Measurements from ENCODE around the gene NEU3. TPM values are rescaled to one million over a fixed set of nuclear protein-coding genes. Genes with fewer than 3 reads are reported as not detected.

Gene NEU3
- total RNA-seq, 1 experiment from 2014 or later = 12.5 TPM

DNA sequence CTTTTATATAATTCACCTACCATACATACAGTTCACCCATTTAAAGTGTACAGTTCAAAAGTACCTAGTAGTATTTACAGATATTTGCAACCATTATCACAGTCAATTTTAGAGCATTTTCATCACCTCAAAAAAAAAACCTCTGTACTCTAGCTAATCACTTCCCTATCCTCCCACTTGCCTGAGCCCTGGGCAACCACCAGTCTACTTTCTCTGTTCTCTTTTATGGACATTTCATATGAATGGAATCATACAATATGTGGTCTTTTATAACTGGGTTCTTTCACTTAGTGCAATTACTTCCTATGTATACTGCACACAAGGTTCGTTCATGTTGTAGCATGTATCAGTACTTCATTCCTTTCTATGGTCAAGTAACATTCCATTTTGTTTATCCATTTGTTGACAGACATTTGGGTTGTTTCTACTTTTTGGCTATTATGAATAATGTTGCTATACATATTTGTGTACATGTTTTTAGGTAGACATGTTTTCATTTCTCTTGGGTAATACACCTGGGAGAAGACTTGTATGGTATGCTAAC lies 17.8 kb upstream of the NEU3 start:
- no peak overlapping the region for H2AFZ ChIP-seq (ENCODE audit: low read depth, low read length, poor library complexity, severe bottlenecking)
- no peak overlapping the region for H3K27ac ChIP-seq (ENCODE audit: low read depth, low read length)
- H3K4me2 ChIP-seq (ENCODE audit: low read length) = no peak overlapping the region
- H3K4me1 ChIP-seq (ENCODE audit: control insufficient read depth in 1 of 2, insufficient read depth in 2 of 2, low read length in 2 of 2) = no peaks in the 10 kb centered on the region
- no peaks in the 10 kb centered on the region for H3K27me3 ChIP-seq (ENCODE audit: insufficient read depth, low read length)
- TF ChIP-seq JUND (IDR thresholded peaks at IDR 0.05) = no peak
- no peak for TF ChIP-seq POLR2A (IDR thresholded peaks at IDR 0.05; ENCODE audit: borderline replicate concordance, extremely low read depth, insufficient read depth, insufficient read length)
- no peak for TF ChIP-seq CBX3 (IDR thresholded peaks at IDR 0.05; ENCODE audit: low read depth)
- TF ChIP-seq, protein P1, sequence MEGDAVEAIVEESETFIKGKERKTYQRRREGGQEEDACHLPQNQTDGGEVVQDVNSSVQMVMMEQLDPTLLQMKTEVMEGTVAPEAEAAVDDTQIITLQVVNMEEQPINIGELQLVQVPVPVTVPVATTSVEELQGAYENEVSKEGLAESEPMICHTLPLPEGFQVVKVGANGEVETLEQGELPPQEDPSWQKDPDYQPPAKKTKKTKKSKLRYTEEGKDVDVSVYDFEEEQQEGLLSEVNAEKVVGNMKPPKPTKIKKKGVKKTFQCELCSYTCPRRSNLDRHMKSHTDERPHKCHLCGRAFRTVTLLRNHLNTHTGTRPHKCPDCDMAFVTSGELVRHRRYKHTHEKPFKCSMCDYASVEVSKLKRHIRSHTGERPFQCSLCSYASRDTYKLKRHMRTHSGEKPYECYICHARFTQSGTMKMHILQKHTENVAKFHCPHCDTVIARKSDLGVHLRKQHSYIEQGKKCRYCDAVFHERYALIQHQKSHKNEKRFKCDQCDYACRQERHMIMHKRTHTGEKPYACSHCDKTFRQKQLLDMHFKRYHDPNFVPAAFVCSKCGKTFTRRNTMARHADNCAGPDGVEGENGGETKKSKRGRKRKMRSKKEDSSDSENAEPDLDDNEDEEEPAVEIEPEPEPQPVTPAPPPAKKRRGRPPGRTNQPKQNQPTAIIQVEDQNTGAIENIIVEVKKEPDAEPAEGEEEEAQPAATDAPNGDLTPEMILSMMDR (IDR thresholded peaks at IDR 0.05 in 2 of 3, conservative IDR thresholded peaks at IDR 0.05 in 1 of 3; ENCODE audit: borderline replicate concordance in 1 of 3, insufficient read depth in 1 of 3, low read depth in 2 of 3, low read length in 2 of 3) = no peak
- TF ChIP-seq POLR2AphosphoS5 (IDR thresholded peaks at IDR 0.05; ENCODE audit: low read depth, low read length) = no peak
- no peak for TF ChIP-seq RAD21 (IDR thresholded peaks at IDR 0.05; ENCODE audit: low read depth)
- no peak for TF ChIP-seq FOSL1 (IDR thresholded peaks at IDR 0.05; ENCODE audit: low read depth)
- TF ChIP-seq CEBPB (IDR thresholded peaks at IDR 0.05; ENCODE audit: low read depth) = no peak
- TF ChIP-seq EZH2phosphoT487 (IDR thresholded peaks at IDR 0.05; ENCODE audit: borderline replicate concordance) = no peak
- no peak for TF ChIP-seq SIN3A (IDR thresholded peaks at IDR 0.05; ENCODE audit: low read depth)
- TF ChIP-seq TCF7L2 (IDR thresholded peaks at IDR 0.05; ENCODE audit: borderline replicate concordance, extremely low read depth, insufficient read depth, insufficient read length) = no peak
- no peak for TF ChIP-seq SP1 (IDR thresholded peaks at IDR 0.05; ENCODE audit: low read depth)
- TF ChIP-seq, protein P2, sequence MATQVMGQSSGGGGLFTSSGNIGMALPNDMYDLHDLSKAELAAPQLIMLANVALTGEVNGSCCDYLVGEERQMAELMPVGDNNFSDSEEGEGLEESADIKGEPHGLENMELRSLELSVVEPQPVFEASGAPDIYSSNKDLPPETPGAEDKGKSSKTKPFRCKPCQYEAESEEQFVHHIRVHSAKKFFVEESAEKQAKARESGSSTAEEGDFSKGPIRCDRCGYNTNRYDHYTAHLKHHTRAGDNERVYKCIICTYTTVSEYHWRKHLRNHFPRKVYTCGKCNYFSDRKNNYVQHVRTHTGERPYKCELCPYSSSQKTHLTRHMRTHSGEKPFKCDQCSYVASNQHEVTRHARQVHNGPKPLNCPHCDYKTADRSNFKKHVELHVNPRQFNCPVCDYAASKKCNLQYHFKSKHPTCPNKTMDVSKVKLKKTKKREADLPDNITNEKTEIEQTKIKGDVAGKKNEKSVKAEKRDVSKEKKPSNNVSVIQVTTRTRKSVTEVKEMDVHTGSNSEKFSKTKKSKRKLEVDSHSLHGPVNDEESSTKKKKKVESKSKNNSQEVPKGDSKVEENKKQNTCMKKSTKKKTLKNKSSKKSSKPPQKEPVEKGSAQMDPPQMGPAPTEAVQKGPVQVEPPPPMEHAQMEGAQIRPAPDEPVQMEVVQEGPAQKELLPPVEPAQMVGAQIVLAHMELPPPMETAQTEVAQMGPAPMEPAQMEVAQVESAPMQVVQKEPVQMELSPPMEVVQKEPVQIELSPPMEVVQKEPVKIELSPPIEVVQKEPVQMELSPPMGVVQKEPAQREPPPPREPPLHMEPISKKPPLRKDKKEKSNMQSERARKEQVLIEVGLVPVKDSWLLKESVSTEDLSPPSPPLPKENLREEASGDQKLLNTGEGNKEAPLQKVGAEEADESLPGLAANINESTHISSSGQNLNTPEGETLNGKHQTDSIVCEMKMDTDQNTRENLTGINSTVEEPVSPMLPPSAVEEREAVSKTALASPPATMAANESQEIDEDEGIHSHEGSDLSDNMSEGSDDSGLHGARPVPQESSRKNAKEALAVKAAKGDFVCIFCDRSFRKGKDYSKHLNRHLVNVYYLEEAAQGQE (IDR thresholded peaks at IDR 0.05; ENCODE audit: low read depth) = no peak
- no peak for TF ChIP-seq ELF1 (IDR thresholded peaks at IDR 0.05; ENCODE audit: borderline replicate concordance, low read depth)
- ChIA-PET RAD21 (ENCODE audit: low non-redundant PET in 1 of 2, low total read pairs in 2 of 2, uncharacterized antibody in 2 of 2, unreplicated experiment in 2 of 2) (no interaction called here), POLR2A (no interaction called here), CTCF (no interaction called here)
- H3K9me2 ChIP-seq (ENCODE audit: insufficient read depth) = no peaks in the 10 kb centered on the region
- no peak overlapping the region for H3K9ac ChIP-seq (ENCODE audit: low read length)
- no peak for DNase-seq (ENCODE audit: low read depth, low spot score)
- H3K79me2 ChIP-seq (ENCODE audit: insufficient read depth, low read length) = peaks cover 23% of the 10 kb centered on the region
- H3K36me3 ChIP-seq (ENCODE audit: control insufficient read depth in 1 of 2, insufficient read depth in 2 of 2, low read length in 2 of 2) = peaks cover 4 to 23% of the 10 kb centered on the region in 2 experiments; a peak in 3 of 4 replicates
- no TSS peak for BruUV-seq (replicated peaks)
- 0 out of 2 replicates have a peak, but pooled peaks cover 4% of the 10 kb centered on the region for H4K20me1 ChIP-seq (ENCODE audit: insufficient read depth)
- H3K9me3 ChIP-seq (ENCODE audit: control insufficient read depth in 1 of 2, insufficient read depth in 1 of 2, low read depth in 1 of 2, low read length in 2 of 2) = no peaks in the 10 kb centered on the region
- intact Hi-C loops (cut with micrococcal nuclease) = no loop called here
- no peak for ATAC-seq
- H3K4me3 ChIP-seq (replicated peaks in 1 of 2; ENCODE audit: low read depth in 1 of 2, low read length in 2 of 2) = no peak overlapping the region
